Measurements from ENCODE around the gene UQCRC1. TPM values are rescaled to one million over a fixed set of nuclear protein-coding genes. Genes with fewer than 3 reads are reported as not detected.

The UQCRC1 gene
- 288 and 297 TPM in 2 replicates for total RNA-seq
- long read RNA-seq, transcript UQCRC1-201 (13 exons, 1,985 nt), result major isoform, 502 of 554 reads
- long read RNA-seq, partial matches to known transcripts, result 19 of 554 reads
- long read RNA-seq, other reads (novel, unspliced or antisense), result 33 of 554 reads

- Mint-ChIP-seq H3K4me1 (peaks cover 20% of the 10 kb centered on the region), H3K4me3 (peak within 1 kb of the TSS; percentile 99), H3K9me3 (no peaks in the 10 kb centered on the region), H3K27ac (ENCODE audit: unreplicated experiment) (peak within 1 kb of the TSS; percentile 98), H3K27me3 (ENCODE audit: low read depth) (peaks cover 6% of the 10 kb centered on the region), H3K36me3 (ENCODE audit: low read depth) (peaks cover 4% of the 10 kb centered on the region)
- peak; percentile 89 for DNase-seq (ENCODE audit: low read depth, low spot score)
- TF ChIP-seq CTCF (conservative IDR thresholded peaks at IDR 0.05), result peak; percentile 72
These were observed at the start of gene UQCRC1 for GRCh38 chr3:48609088-48610005. Gene UQCRC1 (minus strand): TSS chr3:48609646. CDS start chr3:48609620, 26 bp downstream.

- peaks cover 30% of the 10 kb centered on the region for H3K36me3 Mint-ChIP-seq (ENCODE audit: low read depth)
- H3K9me3 Mint-ChIP-seq, result no peaks in the 10 kb centered on the region
- no peaks in the 10 kb centered on the region for H3K27me3 Mint-ChIP-seq (ENCODE audit: low read depth)
- peak overlapping the region; percentile 12 for H3K4me3 Mint-ChIP-seq
- no peak for DNase-seq (ENCODE audit: low read depth, low spot score)
- TF ChIP-seq CTCF (conservative IDR thresholded peaks at IDR 0.05), result no peak
- H3K27ac Mint-ChIP-seq (ENCODE audit: unreplicated experiment), result no peak overlapping the region
- H3K4me1 Mint-ChIP-seq, result peaks cover 15% of the 10 kb centered on the region
These were observed 47.4 kb upstream of the UQCRC1 start for GRCh38 chr3:48656841-48657281.

- Mint-ChIP-seq H3K27me3 (ENCODE audit: low read depth) (no peaks in the 10 kb centered on the region), H3K27ac (ENCODE audit: unreplicated experiment) (peak overlapping the region; percentile 27), H3K4me1 (peaks cover 13% of the 10 kb centered on the region), H3K36me3 (ENCODE audit: low read depth) (peaks cover 30% of the 10 kb centered on the region), H3K4me3 (peak overlapping the region; percentile 12), H3K9me3 (no peaks in the 10 kb centered on the region)
- peak; percentile 77 for TF ChIP-seq CTCF (conservative IDR thresholded peaks at IDR 0.05)
- DNase-seq (ENCODE audit: low read depth, low spot score), result peak; percentile 82
These were observed 46.8 kb upstream of the UQCRC1 start for GRCh38 chr3:48656061-48656840.

GRCh38 chr3:48655606-48656005 is 46.2 kb upstream of the UQCRC1 start:
- H3K9me3 Mint-ChIP-seq, result no peaks in the 10 kb centered on the region
- H3K27ac Mint-ChIP-seq (ENCODE audit: unreplicated experiment), result peak overlapping the region; percentile 57
- H3K4me1 Mint-ChIP-seq, result peaks cover 13% of the 10 kb centered on the region
- peak overlapping the region; percentile 75 for H3K4me3 Mint-ChIP-seq
- H3K27me3 Mint-ChIP-seq (ENCODE audit: low read depth), result no peaks in the 10 kb centered on the region
- TF ChIP-seq CTCF (conservative IDR thresholded peaks at IDR 0.05), result no peak
- peaks cover 30% of the 10 kb centered on the region for H3K36me3 Mint-ChIP-seq (ENCODE audit: low read depth)
- no peak for DNase-seq (ENCODE audit: low read depth, low spot score)

GRCh38 chr3:48655063-48655462 is 45.6 kb upstream of the UQCRC1 start:
- no peaks in the 10 kb centered on the region for H3K27me3 Mint-ChIP-seq (ENCODE audit: low read depth)
- DNase-seq (ENCODE audit: low read depth, low spot score), result no peak
- no peak for TF ChIP-seq CTCF (conservative IDR thresholded peaks at IDR 0.05)
- H3K4me3 Mint-ChIP-seq, result peak overlapping the region; percentile 75
- peak overlapping the region; percentile 12 for H3K27ac Mint-ChIP-seq (ENCODE audit: unreplicated experiment)
- H3K36me3 Mint-ChIP-seq (ENCODE audit: low read depth), result peaks cover 28% of the 10 kb centered on the region
- H3K9me3 Mint-ChIP-seq, result no peaks in the 10 kb centered on the region
- H3K4me1 Mint-ChIP-seq, result peaks cover 13% of the 10 kb centered on the region

Data from neural crest cell (in vitro differentiated cells).